HepG2 (cell line): ENCODE data around the gene TOP2A. TPM values are rescaled to one million over a fixed set of nuclear protein-coding genes. Genes with fewer than 3 reads are reported as not detected.

Experiments used
- BHLHE40 ChIP-seq: IDR thresholded peaks from 2 replicates; pipeline ENCODE4 v1.6.1; 2011; ENCODE audit warnings: low read length, improper control_type of control experiment
- GTF2F1 ChIP-seq: fragments of 150-350 bp; IDR thresholded peaks from 2 replicates; pipeline ENCODE4 v1.6.1; 2014; ENCODE audit warnings: low read length
- MBNL3 ChIP-seq: fragments of 250-450 bp; sonication (Bioruptor Pico); conservative IDR thresholded peaks from 2 replicates; pipeline ENCODE4 v1.8.0; 2022; ENCODE audit warnings: mild to moderate bottlenecking, inconsistent platforms
- MTF1 ChIP-seq: sonication (generic); formaldehyde crosslinking; IDR thresholded peaks from 2 replicates; pipeline ENCODE4 v1.5.0; 2020; ENCODE audit warnings: missing genetic modification reagents
- PHF21A ChIP-seq: sonication (generic); formaldehyde crosslinking; IDR thresholded peaks from 2 replicates; pipeline ENCODE4 v1.5.0; 2020; ENCODE audit warnings: mild to moderate bottlenecking, missing genetic modification reagents
- POLR2A ChIP-seq, 2 experiments: IDR thresholded peaks; 2 replicates each; pipeline ENCODE4 v1.6.1; 2011; ENCODE audit warnings: low read depth in 2 of 2, low read length in 2 of 2, mild to moderate bottlenecking in 1 of 2, moderate library complexity in 1 of 2; ENCODE audit not compliant: insufficient read depth in 1 of 2
- SMAD1 ChIP-seq: sonication (generic); formaldehyde crosslinking; IDR thresholded peaks from 2 replicates; pipeline ENCODE4 v1.4.0; 2020; ENCODE audit warnings: missing genetic modification reagents, low read depth, mild to moderate bottlenecking, borderline replicate concordance
- SRF ChIP-seq: IDR thresholded peaks from 2 replicates; pipeline ENCODE4 v1.6.1; 2011; ENCODE audit warnings: mild to moderate bottlenecking, low read depth, low read length, moderate library complexity
- TAF15 ChIP-seq: fragments of 200-400 bp; formaldehyde crosslinking; IDR thresholded peaks from one replicate; pipeline ENCODE4 v1.6.1; 2018; ENCODE audit warnings: mild to moderate bottlenecking, low read depth, low read length; ENCODE audit not compliant: poor library complexity, severe bottlenecking
- TOE1 ChIP-seq: sonication (generic); formaldehyde crosslinking; IDR thresholded peaks from 2 replicates; pipeline ENCODE4 v1.4.0; 2020; ENCODE audit warnings: mild to moderate bottlenecking, missing genetic modification reagents
- ZFP36L2 ChIP-seq: sonication (generic); formaldehyde crosslinking; IDR thresholded peaks from 2 replicates; pipeline ENCODE4 v1.4.0; 2020; ENCODE audit warnings: missing genetic modification reagents
- ZNF10 ChIP-seq: sonication (generic); formaldehyde crosslinking; IDR thresholded peaks from 2 replicates; pipeline ENCODE4 v1.4.0; 2020; ENCODE audit warnings: mild to moderate bottlenecking, low read depth, missing genetic modification reagents, borderline replicate concordance
- ZNF235 ChIP-seq: sonication (generic); formaldehyde crosslinking; IDR thresholded peaks from 2 replicates; pipeline ENCODE4 v1.8.1; 2023; ENCODE audit warnings: mild to moderate bottlenecking, missing genetic modification reagents, borderline replicate concordance
- ZNF33B ChIP-seq: sonication (generic); formaldehyde crosslinking; IDR thresholded peaks from 2 replicates; pipeline ENCODE4 v1.5.1; 2020; ENCODE audit warnings: mild to moderate bottlenecking, missing genetic modification reagents
- ZNF354B ChIP-seq: sonication (generic); formaldehyde crosslinking; IDR thresholded peaks from 2 replicates; pipeline ENCODE4 v1.8.0; 2022; ENCODE audit warnings: mild to moderate bottlenecking, missing genetic modification reagents
- ZNF432 ChIP-seq: sonication (generic); formaldehyde crosslinking; IDR thresholded peaks from 2 replicates; pipeline ENCODE4 v1.5.0; 2020; ENCODE audit warnings: missing genetic modification reagents, mild to moderate bottlenecking, borderline replicate concordance
- ZNF552 ChIP-seq: sonication (generic); formaldehyde crosslinking; IDR thresholded peaks from 2 replicates; pipeline ENCODE4 v1.9.0; 2022; ENCODE audit warnings: missing genetic modification reagents, mild to moderate bottlenecking, borderline replicate concordance
- ZNF780A ChIP-seq: sonication (generic); formaldehyde crosslinking; IDR thresholded peaks from 2 replicates; pipeline ENCODE4 v1.8.0; 2022; ENCODE audit warnings: mild to moderate bottlenecking, missing genetic modification reagents, moderate library complexity
- polyA plus RNA-seq, 8 experiments: library from polyadenylated mRNA; depleted of rRNA in 3 of 8; stranded (reverse) in 7 of 8; unstranded in 1 of 8; fragments of >200 nt; fragmentation: Illumina TruSeq in 4 of 8; extraction: Trizol in 4 of 8; gene quantifications; 2 replicates each; pipeline versions ENCODE4 v1.2.1 to v1.2.3, GENCODE V29; 2011 to 2016; ENCODE audit warnings: low read depth in 4 of 8, missing spikeins in 1 of 8, mixed read lengths in 1 of 8; ENCODE audit not compliant: insufficient read depth in 1 of 8
- total RNA-seq, 5 experiments: library from RNA; depleted of rRNA; stranded (reverse); fragments of >200 nt; fragmentation: Illumina TruSeq; extraction: Trizol; gene quantifications; 2 replicates each; pipeline ENCODE4 v1.2.3, GENCODE V29; 2016; ENCODE audit warnings: low read depth in 1 of 5
- TF ChIP-seq, protein P1 (sequence below): sonication (generic); formaldehyde crosslinking; IDR thresholded peaks from 2 replicates; pipeline ENCODE4 v1.8.1; 2022; ENCODE audit warnings: mild to moderate bottlenecking, missing genetic modification reagents
- TF ChIP-seq, protein P2 (sequence below): sonication (generic); formaldehyde crosslinking; IDR thresholded peaks from 2 replicates; pipeline ENCODE4 v1.9.0; 2021; ENCODE audit warnings: missing genetic modification reagents, mild to moderate bottlenecking, borderline replicate concordance
- TF ChIP-seq, protein P3 (sequence below): sonication (generic); formaldehyde crosslinking; IDR thresholded peaks from 2 replicates; pipeline ENCODE4 v1.5.0; 2020; ENCODE audit warnings: missing genetic modification reagents
- TF ChIP-seq, protein P4 (sequence below): fragments of 450-650 bp; IDR thresholded peaks from 2 replicates; pipeline ENCODE4 v1.6.1; 2016
- TF ChIP-seq, protein P5 (sequence below): sonication (generic); formaldehyde crosslinking; IDR thresholded peaks from 2 replicates; pipeline ENCODE4 v1.5.0; 2020; ENCODE audit warnings: mild to moderate bottlenecking, missing genetic modification reagents

TOP2A gene
- total and polyA plus RNA-seq, 2 of the 13 experiments (the other 11 are each of a cell fraction or from before 2014, with no cell fraction given), result 108 to 327 TPM

DNA sequence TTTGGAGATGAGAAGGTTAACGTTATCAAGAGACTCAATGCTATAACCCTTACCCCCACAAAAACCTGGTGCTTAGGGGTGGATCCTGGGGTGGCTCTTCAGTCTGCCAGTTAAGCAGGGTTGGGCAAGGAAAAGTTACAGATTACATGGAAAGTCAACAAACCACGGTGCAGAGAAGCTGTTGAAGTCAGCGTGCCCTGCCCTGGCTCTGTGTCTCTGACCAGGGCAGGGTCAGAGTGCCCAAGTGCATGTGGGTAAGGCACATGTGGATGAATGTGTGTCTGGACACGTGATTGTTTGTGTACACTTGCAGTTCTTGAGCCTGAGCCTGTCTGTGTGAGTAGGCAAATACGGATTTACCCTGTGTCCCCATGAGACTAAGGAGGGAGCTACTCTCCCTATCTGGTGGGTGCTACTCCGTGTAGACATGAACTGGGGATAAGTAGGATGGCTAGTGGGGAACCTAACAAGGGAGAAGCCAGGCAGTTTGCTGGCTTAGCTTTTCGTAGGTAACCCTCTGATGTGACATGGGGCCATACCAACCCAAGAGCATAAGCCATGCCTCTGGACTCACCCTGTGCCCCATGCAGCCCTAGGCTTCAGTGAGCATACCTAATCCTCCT, 31.1 kb upstream of the TOP2A start (continued):
- TF ChIP-seq, protein P1, sequence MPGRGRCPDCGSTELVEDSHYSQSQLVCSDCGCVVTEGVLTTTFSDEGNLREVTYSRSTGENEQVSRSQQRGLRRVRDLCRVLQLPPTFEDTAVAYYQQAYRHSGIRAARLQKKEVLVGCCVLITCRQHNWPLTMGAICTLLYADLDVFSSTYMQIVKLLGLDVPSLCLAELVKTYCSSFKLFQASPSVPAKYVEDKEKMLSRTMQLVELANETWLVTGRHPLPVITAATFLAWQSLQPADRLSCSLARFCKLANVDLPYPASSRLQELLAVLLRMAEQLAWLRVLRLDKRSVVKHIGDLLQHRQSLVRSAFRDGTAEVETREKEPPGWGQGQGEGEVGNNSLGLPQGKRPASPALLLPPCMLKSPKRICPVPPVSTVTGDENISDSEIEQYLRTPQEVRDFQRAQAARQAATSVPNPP (CRISPR knock-in tag), result no peak
- TF ChIP-seq ZNF552 (CRISPR knock-in tag) (no peak), TOE1 (CRISPR knock-in tag) (no peak), ZNF432 (CRISPR knock-in tag) (no peak), ZNF235 (CRISPR knock-in tag) (no peak), GTF2F1 (no peak), BHLHE40 (peak; percentile 88), ZNF33B (CRISPR knock-in tag) (no peak; the same call in none of the 2 replicates), SMAD1 (peak; percentile 93; the same call in 1 of the 2 replicates), TAF15 (no peak), POLR2A (IDR thresholded peaks at IDR 0.05; ENCODE audit: insufficient read depth in 1 of 2, low read depth in 2 of 2, low read length in 2 of 2) (peak in 1 of 2 experiments; percentile 42; a peak in 1 of 4 replicates), MTF1 (CRISPR knock-in tag) (no peak), MBNL3 (CRISPR knock-in tag) (no peak), PHF21A (CRISPR knock-in tag) (peak; percentile 94), SRF (no peak), ZNF10 (CRISPR knock-in tag) (no peak), ZFP36L2 (no peak), ZNF354B (CRISPR knock-in tag) (no peak; the same call in 1 of the 2 replicates), ZNF780A (CRISPR knock-in tag) (no peak)
- TF ChIP-seq, protein P2, sequence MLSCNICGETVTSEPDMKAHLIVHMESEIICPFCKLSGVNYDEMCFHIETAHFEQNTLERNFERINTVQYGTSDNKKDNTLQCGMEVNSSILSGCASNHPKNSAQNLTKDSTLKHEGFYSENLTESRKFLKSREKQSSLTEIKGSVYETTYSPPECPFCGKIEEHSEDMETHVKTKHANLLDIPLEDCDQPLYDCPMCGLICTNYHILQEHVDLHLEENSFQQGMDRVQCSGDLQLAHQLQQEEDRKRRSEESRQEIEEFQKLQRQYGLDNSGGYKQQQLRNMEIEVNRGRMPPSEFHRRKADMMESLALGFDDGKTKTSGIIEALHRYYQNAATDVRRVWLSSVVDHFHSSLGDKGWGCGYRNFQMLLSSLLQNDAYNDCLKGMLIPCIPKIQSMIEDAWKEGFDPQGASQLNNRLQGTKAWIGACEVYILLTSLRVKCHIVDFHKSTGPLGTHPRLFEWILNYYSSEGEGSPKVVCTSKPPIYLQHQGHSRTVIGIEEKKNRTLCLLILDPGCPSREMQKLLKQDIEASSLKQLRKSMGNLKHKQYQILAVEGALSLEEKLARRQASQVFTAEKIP, result no peak
- TF ChIP-seq, protein P3, sequence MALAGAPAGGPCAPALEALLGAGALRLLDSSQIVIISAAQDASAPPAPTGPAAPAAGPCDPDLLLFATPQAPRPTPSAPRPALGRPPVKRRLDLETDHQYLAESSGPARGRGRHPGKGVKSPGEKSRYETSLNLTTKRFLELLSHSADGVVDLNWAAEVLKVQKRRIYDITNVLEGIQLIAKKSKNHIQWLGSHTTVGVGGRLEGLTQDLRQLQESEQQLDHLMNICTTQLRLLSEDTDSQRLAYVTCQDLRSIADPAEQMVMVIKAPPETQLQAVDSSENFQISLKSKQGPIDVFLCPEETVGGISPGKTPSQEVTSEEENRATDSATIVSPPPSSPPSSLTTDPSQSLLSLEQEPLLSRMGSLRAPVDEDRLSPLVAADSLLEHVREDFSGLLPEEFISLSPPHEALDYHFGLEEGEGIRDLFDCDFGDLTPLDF (CRISPR knock-in tag), result no peak
- TF ChIP-seq, protein P4, sequence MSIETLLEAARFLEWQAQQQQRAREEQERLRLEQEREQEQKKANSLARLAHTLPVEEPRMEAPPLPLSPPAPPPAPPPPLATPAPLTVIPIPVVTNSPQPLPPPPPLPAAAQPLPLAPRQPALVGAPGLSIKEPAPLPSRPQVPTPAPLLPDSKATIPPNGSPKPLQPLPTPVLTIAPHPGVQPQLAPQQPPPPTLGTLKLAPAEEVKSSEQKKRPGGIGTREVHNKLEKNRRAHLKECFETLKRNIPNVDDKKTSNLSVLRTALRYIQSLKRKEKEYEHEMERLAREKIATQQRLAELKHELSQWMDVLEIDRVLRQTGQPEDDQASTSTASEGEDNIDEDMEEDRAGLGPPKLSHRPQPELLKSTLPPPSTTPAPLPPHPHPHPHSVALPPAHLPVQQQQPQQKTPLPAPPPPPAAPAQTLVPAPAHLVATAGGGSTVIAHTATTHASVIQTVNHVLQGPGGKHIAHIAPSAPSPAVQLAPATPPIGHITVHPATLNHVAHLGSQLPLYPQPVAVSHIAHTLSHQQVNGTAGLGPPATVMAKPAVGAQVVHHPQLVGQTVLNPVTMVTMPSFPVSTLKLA, result peak; percentile 95
- TF ChIP-seq, protein P5, sequence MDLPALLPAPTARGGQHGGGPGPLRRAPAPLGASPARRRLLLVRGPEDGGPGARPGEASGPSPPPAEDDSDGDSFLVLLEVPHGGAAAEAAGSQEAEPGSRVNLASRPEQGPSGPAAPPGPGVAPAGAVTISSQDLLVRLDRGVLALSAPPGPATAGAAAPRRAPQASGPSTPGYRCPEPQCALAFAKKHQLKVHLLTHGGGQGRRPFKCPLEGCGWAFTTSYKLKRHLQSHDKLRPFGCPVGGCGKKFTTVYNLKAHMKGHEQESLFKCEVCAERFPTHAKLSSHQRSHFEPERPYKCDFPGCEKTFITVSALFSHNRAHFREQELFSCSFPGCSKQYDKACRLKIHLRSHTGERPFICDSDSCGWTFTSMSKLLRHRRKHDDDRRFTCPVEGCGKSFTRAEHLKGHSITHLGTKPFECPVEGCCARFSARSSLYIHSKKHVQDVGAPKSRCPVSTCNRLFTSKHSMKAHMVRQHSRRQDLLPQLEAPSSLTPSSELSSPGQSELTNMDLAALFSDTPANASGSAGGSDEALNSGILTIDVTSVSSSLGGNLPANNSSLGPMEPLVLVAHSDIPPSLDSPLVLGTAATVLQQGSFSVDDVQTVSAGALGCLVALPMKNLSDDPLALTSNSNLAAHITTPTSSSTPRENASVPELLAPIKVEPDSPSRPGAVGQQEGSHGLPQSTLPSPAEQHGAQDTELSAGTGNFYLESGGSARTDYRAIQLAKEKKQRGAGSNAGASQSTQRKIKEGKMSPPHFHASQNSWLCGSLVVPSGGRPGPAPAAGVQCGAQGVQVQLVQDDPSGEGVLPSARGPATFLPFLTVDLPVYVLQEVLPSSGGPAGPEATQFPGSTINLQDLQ, result no peak
